ENCODE measurements around the gene OMG. TPM values are rescaled to one million over a fixed set of nuclear protein-coding genes. Genes with fewer than 3 reads are reported as not detected.

OMG gene
- total RNA-seq, 6 donors from 2014 or later = 2.1 to 25.7 (median 7.3) TPM; not detected in 1

GRCh38 chr17:31254654-31255053 lies 42.4 kb downstream of the OMG start:
- DNase-seq (no peak), ATAC-seq (ENCODE audit: low FRiP score in 2 of 2) (no peak)
- no peaks in the 10 kb centered on the region for H3K9me3 ChIP-seq
- 96% methylated on average over 2 of the region's 2 CpGs for WGBS, 2 donors
- no peak for TF ChIP-seq EP300 (IDR thresholded peaks at IDR 0.05)
- peaks cover 0 to 24% (median 0%) of the 10 kb centered on the region in 4 donors for H3K36me3 ChIP-seq
- no peak overlapping the region for H3K4me3 ChIP-seq
- no peaks in the 10 kb centered on the region for H3K27me3 ChIP-seq
- no peak overlapping the region for H3K27ac ChIP-seq
- peaks cover 0 to 9% (median 2%) of the 10 kb centered on the region in 4 donors for H3K4me1 ChIP-seq

GRCh38 chr17:31252741-31253140 lies 44.3 kb downstream of the OMG start:
- TF ChIP-seq CTCF (IDR thresholded peaks at IDR 0.05) (no peak), POLR2AphosphoS5 (IDR thresholded peaks at IDR 0.05) (no peak), EP300 (IDR thresholded peaks at IDR 0.05) (no peak), POLR2A (IDR thresholded peaks at IDR 0.05) (no peak)
- Histone ChIP-seq H3K36me3 (peaks cover 0 to 21% (median 2%) of the 10 kb centered on the region in 4 donors), H3K27ac (no peak overlapping the region), H3K27me3 (no peaks in the 10 kb centered on the region), H3K9me3 (no peaks in the 10 kb centered on the region), H3K4me3 (no peak overlapping the region), H3K4me1 (peaks cover 0 to 9% (median 2%) of the 10 kb centered on the region in 4 donors)
- DNase-seq (no peak), ATAC-seq (ENCODE audit: low FRiP score in 2 of 2) (no peak)
- 78 to 80% methylated on average over 1 of the region's 1 CpG for WGBS, 2 donors

GRCh38 chr17:31251970-31252328 lies 45.1 kb downstream of the OMG start:
- H3K9me3 ChIP-seq = no peaks in the 10 kb centered on the region
- no peak for ATAC-seq (ENCODE audit: low FRiP score in 2 of 2)

GRCh38 chr17:31251105-31251969 lies 45.7 kb downstream of the OMG start:
- WGBS, 2 donors = 90 to 98% methylated on average over 1 of the region's 1 CpG
- no peak overlapping the region for H3K4me3 ChIP-seq
- H3K4me1 ChIP-seq = peaks cover 0 to 9% (median 0%) of the 10 kb centered on the region in 4 donors
- H3K36me3 ChIP-seq = peaks cover 0 to 21% (median 2%) of the 10 kb centered on the region in 4 donors
- no peaks in the 10 kb centered on the region for H3K9me3 ChIP-seq
- no peak overlapping the region for H3K27ac ChIP-seq
- ATAC-seq (ENCODE audit: low FRiP score in 2 of 2) = no peak
- TF ChIP-seq CTCF (IDR thresholded peaks at IDR 0.05) = no peak
- TF ChIP-seq EP300 (IDR thresholded peaks at IDR 0.05) = no peak
- no peak for TF ChIP-seq POLR2AphosphoS5 (IDR thresholded peaks at IDR 0.05)
- no peak for TF ChIP-seq POLR2A (IDR thresholded peaks at IDR 0.05)
- no peaks in the 10 kb centered on the region for H3K27me3 ChIP-seq
- no peak for DNase-seq

More at GRCh38 chr17:31251970-31252328, 45.1 kb downstream of the OMG start:
- no peak overlapping the region for H3K27ac ChIP-seq
- H3K4me1 ChIP-seq = peaks cover 0 to 9% (median under 1%) of the 10 kb centered on the region in 4 donors
- TF ChIP-seq EP300 (IDR thresholded peaks at IDR 0.05) (no peak), CTCF (IDR thresholded peaks at IDR 0.05) (no peak)
- peaks cover 0 to 21% (median 2%) of the 10 kb centered on the region in 4 donors for H3K36me3 ChIP-seq
- H3K4me3 ChIP-seq = no peak overlapping the region
- DNase-seq = no peak
- H3K27me3 ChIP-seq = no peaks in the 10 kb centered on the region

GRCh38 chr17:31250229-31250628 lies 46.8 kb downstream of the OMG start:
- 66 to 69% methylated on average over 1 of the region's 1 CpG for WGBS, 2 donors
- Histone ChIP-seq H3K9me3 (no peaks in the 10 kb centered on the region), H3K4me1 (peaks cover 0 to 9% (median 0%) of the 10 kb centered on the region in 4 donors)

More at GRCh38 chr17:31250229-31250628, 46.8 kb downstream of the OMG start:
- TF ChIP-seq CTCF (IDR thresholded peaks at IDR 0.05) (no peak), EP300 (IDR thresholded peaks at IDR 0.05) (no peak), POLR2A (IDR thresholded peaks at IDR 0.05) (no peak), POLR2AphosphoS5 (IDR thresholded peaks at IDR 0.05) (no peak)
- Histone ChIP-seq H3K36me3 (peaks cover 0 to 26% (median 6%) of the 10 kb centered on the region in 4 donors), H3K4me3 (no peak overlapping the region), H3K27me3 (no peaks in the 10 kb centered on the region), H3K27ac (peak overlapping the region in 1 of 4 donors; percentile 34)
- DNase-seq (no peak), ATAC-seq (ENCODE audit: low FRiP score in 2 of 2) (no peak)
